A549 (cell line): Measurements from ENCODE around the gene PRRC2B. TPM values are rescaled to one million over a fixed set of nuclear protein-coding genes. Genes with fewer than 3 reads are reported as not detected.

Experiments used
- ATAC-seq, 2 experiments: fragments of 200-7000 bp in 1 of 2; fragments of >200 bp in 1 of 2; cut with Nextera tagmentation in 1 of 2; cut with Tn5 transposase in 1 of 2; 3 replicates each; pipeline versions ENCODE4 v1.8.0 to v1.9.1; 2018 to 2020; ENCODE audit warnings: mild to moderate bottlenecking in 1 of 2, moderate library complexity in 1 of 2
- CTCF ChIA-PET: fragments of 300-600 bp; sonication (Branson Sonifier 250); formaldehyde crosslinking; extraction: SDS; loops from one replicate; lab custom pipeline; 2021; ENCODE audit warnings: antibody characterized with exemption, inconsistent platforms; lab: Yijun Ruan, JAX
- POLR2A ChIA-PET: fragments of 350-600 bp; formaldehyde crosslinking; extraction: SDS; loops from one replicate; lab custom pipeline; 2021; ENCODE audit warnings: antibody characterized with exemption, inconsistent platforms; lab: Yijun Ruan, JAX
- DNase-seq, 2 experiments: peaks; one replicate each; pipeline versions ENCODE4 v3.0.0 to v3.0.0-alpha.2; 2011 to 2016; ENCODE audit warnings: low read depth in 1 of 2, low spot score in 1 of 2
- FAIRE-seq: peaks from 2 replicates; lab custom pipeline; 2011; peaks lifted over from hg19 to GRCh38; lab: Jason Lieb, UNC
- H3K27ac ChIP-seq, 2 experiments: fragments of >200 bp; sonication (Bioruptor Twin); formaldehyde crosslinking; 3 replicates each; pipeline ENCODE4 v1.5.1; 2016 to 2017
- H3K4me1 ChIP-seq: fragments of >200 bp; sonication (Bioruptor Twin); formaldehyde crosslinking; 3 replicates; pipeline ENCODE4 v1.6.1; 2016
- H3K4me2 ChIP-seq: fragments of >200 bp; sonication (Bioruptor Twin); formaldehyde crosslinking; 3 replicates; pipeline ENCODE4 v1.6.1; 2016
- H3K4me3 ChIP-seq: fragments of >200 bp; sonication (Bioruptor Twin); formaldehyde crosslinking; 3 replicates; pipeline ENCODE4 v1.5.1; 2016
- H3K9me3 ChIP-seq: fragments of >200 bp; sonication (Bioruptor Twin); formaldehyde crosslinking; 3 replicates; pipeline ENCODE4 v1.6.1; 2016
- CBX2 ChIP-seq: fragments of 200-600 bp; sonication (generic); IDR thresholded peaks from 2 replicates; pipeline ENCODE4 v1.6.1; 2016; ENCODE audit warnings: low read depth, mild to moderate bottlenecking, borderline replicate concordance
- CHD2 ChIP-seq: fragments of 150-350 bp; IDR thresholded peaks from 2 replicates; pipeline ENCODE4 v1.6.1; 2014; ENCODE audit warnings: low read length; ENCODE audit not compliant: partially characterized antibody
- CHD4 ChIP-seq: fragments of 200-600 bp; sonication (generic); IDR thresholded peaks from 2 replicates; pipeline ENCODE4 v1.6.1; 2016; ENCODE audit warnings: antibody characterized with exemption, mild to moderate bottlenecking, borderline replicate concordance
- ESRRA ChIP-seq: fragments of 150-350 bp; IDR thresholded peaks from 2 replicates; pipeline ENCODE4 v1.6.1; 2014; ENCODE audit warnings: mild to moderate bottlenecking, low read length, borderline replicate concordance
- FOSB ChIP-seq: fragments of 250-450 bp; sonication (Bioruptor Pico); IDR thresholded peaks from 2 replicates; pipeline ENCODE4 v1.5.0; 2020; ENCODE audit warnings: mild to moderate bottlenecking, moderate library complexity
- GATA3 ChIP-seq: IDR thresholded peaks from 2 replicates; pipeline ENCODE4 v1.6.1; 2012; ENCODE audit warnings: borderline replicate concordance
- JUNB ChIP-seq: fragments of >200 bp; sonication (Bioruptor Twin); formaldehyde crosslinking; IDR thresholded peaks from 2 replicates; pipeline ENCODE4 v1.6.1; 2016
- MAFK ChIP-seq: fragments of 450-650 bp; IDR thresholded peaks from 2 replicates; pipeline ENCODE4 v1.6.1; 2014; ENCODE audit not compliant: partially characterized antibody
- MYC ChIP-seq: IDR thresholded peaks from 2 replicates; pipeline ENCODE4 v1.6.1; 2012; ENCODE audit warnings: mild to moderate bottlenecking, inconsistent platforms, low read length, improper control_type of control experiment, borderline replicate concordance
- NR3C1 ChIP-seq: fragments of >200 bp; sonication (Bioruptor Twin); formaldehyde crosslinking; IDR thresholded peaks from 3 replicates; pipeline ENCODE4 v1.6.1; 2017
- POLR2AphosphoS2 ChIP-seq: conservative IDR thresholded peaks from 2 replicates; pipeline ENCODE4 v1.6.1; 2012; ENCODE audit warnings: low read length, improper control_type of control experiment, inconsistent platforms
- RCOR1 ChIP-seq: fragments of 150-350 bp; IDR thresholded peaks from 2 replicates; pipeline ENCODE4 v1.6.1; 2014; ENCODE audit warnings: antibody characterized with exemption, low read length, low read depth
- REST ChIP-seq: fragments of 200-600 bp; sonication (generic); IDR thresholded peaks from 2 replicates; pipeline ENCODE4 v1.6.1; 2016; ENCODE audit warnings: antibody characterized with exemption, mild to moderate bottlenecking, moderate library complexity
- SMC3 ChIP-seq: fragments of >200 bp; sonication (Bioruptor Twin); formaldehyde crosslinking; IDR thresholded peaks from 3 replicates; pipeline ENCODE4 v1.6.1; 2018; ENCODE audit warnings: inconsistent platforms
- SREBF2 ChIP-seq: fragments of 450-650 bp; IDR thresholded peaks from 2 replicates; pipeline ENCODE4 v1.6.1; 2014; ENCODE audit warnings: mild to moderate bottlenecking, moderate library complexity
- ZFP36 ChIP-seq: fragments of 450-650 bp; IDR thresholded peaks from 2 replicates; pipeline ENCODE4 v1.6.1; 2014; ENCODE audit warnings: borderline replicate concordance; ENCODE audit not compliant: partially characterized antibody
- WGBS: methylation state at CpG from one replicate; pipeline ENCODE4 v1.1.6; 2017; ENCODE audit errors: missing lambda C conversion rate; 5-methylcytosine and 5-hydroxymethylcytosine counted together
- polyA plus RNA-seq, 4 experiments: library from polyadenylated mRNA; depleted of rRNA in 3 of 4; stranded (reverse); fragments of >200 nt; fragmentation: RNase III in 1 of 4; extraction: RNeasy Plus Mini Kit Qiagen cat#74134 plus additional on column Dnase treatment in 1 of 4; gene quantifications; 2 replicates in 3 of 4; 3 replicates in 1 of 4; pipeline ENCODE4 v1.2.3, GENCODE V29; 2011 to 2017
- TF ChIP-seq, protein P1 (sequence below): IDR thresholded peaks from 2 replicates; pipeline ENCODE4 v1.6.1; 2012

Gene PRRC2B
- polyA plus RNA-seq, 2 of the 4 experiments (the other 2 are of a cell fraction), result 35.6 to 47.3 TPM

DNA sequence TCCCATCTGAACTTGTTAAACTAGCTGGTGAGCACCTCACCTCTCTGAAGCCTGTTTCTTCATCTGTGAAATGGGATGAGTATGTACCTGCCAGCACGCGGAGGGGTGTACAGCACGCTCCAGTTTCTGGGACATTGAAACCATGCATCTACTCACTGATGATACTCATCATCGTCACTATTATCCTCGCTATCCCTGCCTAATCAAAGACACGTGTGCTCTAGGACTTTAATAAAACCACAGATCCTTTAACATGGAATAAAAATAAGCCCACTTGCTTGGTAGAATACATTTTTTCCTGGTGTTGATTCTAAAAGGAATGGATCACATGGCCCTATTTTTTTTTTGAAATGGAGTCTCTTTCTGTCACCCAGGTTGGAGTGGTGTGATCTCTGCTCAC is 71.5 kb downstream of the PRRC2B start (continued):
- no peak for TF ChIP-seq FOSB (CRISPR knock-in tag)

GRCh38 chr9:131467214-131467935 is 73.5 kb downstream of the PRRC2B start:
- Histone ChIP-seq H3K4me2 (no peak overlapping the region), H3K4me1 (no peaks in the 10 kb centered on the region), H3K4me3 (no peak overlapping the region), H3K27ac (no peak overlapping the region), H3K9me3 (no peaks in the 10 kb centered on the region)
- no peak for DNase-seq
- ATAC-seq, result no peak
- no peak for FAIRE-seq
- ChIA-PET POLR2A (no interaction called here), CTCF (interaction anchor here (1.0 to 4.0 kb wide), 8 partner anchors 8 to 117 kb away, joined by 3 to 14 read pairs (median 5); no protein-coding TSS in a partner anchor)
- TF ChIP-seq CHD4, result no peak
- TF ChIP-seq MAFK, result no peak
- no peak for TF ChIP-seq REST
- TF ChIP-seq SMC3, result no peak
- TF ChIP-seq, protein P1, sequence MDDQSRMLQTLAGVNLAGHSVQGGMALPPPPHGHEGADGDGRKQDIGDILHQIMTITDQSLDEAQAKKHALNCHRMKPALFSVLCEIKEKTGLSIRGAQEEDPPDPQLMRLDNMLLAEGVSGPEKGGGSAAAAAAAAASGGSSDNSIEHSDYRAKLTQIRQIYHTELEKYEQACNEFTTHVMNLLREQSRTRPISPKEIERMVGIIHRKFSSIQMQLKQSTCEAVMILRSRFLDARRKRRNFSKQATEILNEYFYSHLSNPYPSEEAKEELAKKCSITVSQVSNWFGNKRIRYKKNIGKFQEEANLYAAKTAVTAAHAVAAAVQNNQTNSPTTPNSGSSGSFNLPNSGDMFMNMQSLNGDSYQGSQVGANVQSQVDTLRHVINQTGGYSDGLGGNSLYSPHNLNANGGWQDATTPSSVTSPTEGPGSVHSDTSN, result no peak
- no peak for TF ChIP-seq CHD2
- TF ChIP-seq RCOR1, result no peak
- no peak for TF ChIP-seq JUNB
- no peak for TF ChIP-seq CBX2
- no peak for TF ChIP-seq ESRRA
- 84% methylated on average over 13 of the region's 13 CpGs for WGBS

DNA sequence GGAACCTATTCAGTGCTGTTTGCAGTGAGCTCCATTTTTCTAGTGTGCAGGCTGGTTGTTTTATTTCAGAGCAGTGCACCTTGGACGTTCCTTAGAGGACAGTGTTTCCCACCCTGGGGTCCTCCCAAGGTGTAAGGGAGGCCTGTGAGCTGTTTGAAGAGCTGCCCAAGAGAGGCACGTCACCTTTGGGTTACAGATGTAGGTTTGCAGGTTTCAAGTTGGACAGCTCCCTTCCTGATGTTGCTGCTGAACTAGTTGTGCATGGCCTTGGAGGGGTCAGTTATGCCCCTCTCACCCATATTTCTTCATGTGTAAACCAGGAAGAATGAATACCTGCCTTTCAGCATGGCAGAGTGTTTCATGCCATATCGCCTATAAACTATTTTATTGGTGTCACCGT is 74.1 kb downstream of the PRRC2B start:
- 88% methylated on average over 4 of the region's 4 CpGs for WGBS
- Histone ChIP-seq H3K27ac (no peak overlapping the region), H3K4me2 (no peak overlapping the region), H3K9me3 (no peaks in the 10 kb centered on the region), H3K4me1 (peaks cover 6% of the 10 kb centered on the region; the same call in 2 of the 3 replicates), H3K4me3 (no peak overlapping the region)
- ATAC-seq, result no peak
- FAIRE-seq, result no peak
- DNase-seq, result no peak
- no peak for TF ChIP-seq POLR2AphosphoS2
- TF ChIP-seq ESRRA, result no peak
- no peak for TF ChIP-seq SREBF2
- no peak for TF ChIP-seq GATA3
- TF ChIP-seq ZFP36, result no peak
- no peak for TF ChIP-seq NR3C1
- TF ChIP-seq MYC, result no peak
- TF ChIP-seq, all 56 proteins: peak for 0
- ChIA-PET CTCF (interaction anchor here (1.0 to 2.9 kb wide), 6 partner anchors 10 to 118 kb away, joined by 3 to 9 read pairs (median 4); no protein-coding TSS in a partner anchor), POLR2A (no interaction called here)
